Mononuclear cell (primary cell): Measurements from ENCODE around the gene SMAP1. TPM values are rescaled to one million over a fixed set of nuclear protein-coding genes. Genes with fewer than 3 reads are reported as not detected.

Experiments
- H3K27me3 ChIP-seq: 2 replicates; pipeline ENCODE4 v1.6.0; 2011; ENCODE audit warnings: low read length, control low read depth; ENCODE audit not compliant: insufficient read depth
- H3K4me1 ChIP-seq: 2 replicates; pipeline ENCODE4 v1.5.1; 2011; ENCODE audit warnings: mild to moderate bottlenecking, low read length, control low read depth; ENCODE audit not compliant: insufficient read depth
- H3K4me3 ChIP-seq: 2 replicates; pipeline ENCODE4 v1.5.1; 2011; ENCODE audit warnings: mild to moderate bottlenecking, low read length, moderate library complexity
- H3K9me3 ChIP-seq: 2 replicates; pipeline ENCODE4 v1.5.1; 2011; ENCODE audit warnings: low read depth, mild to moderate bottlenecking, control low read depth, low read length
- total RNA-seq: library from RNA; depleted of rRNA; stranded (reverse); fragments of >200 nt; gene quantifications from one replicate; pipeline ENCODE4 v1.2.3, GENCODE V29; 2012

SMAP1 gene
- total RNA-seq, 1 donor = 25.7 TPM

DNA sequence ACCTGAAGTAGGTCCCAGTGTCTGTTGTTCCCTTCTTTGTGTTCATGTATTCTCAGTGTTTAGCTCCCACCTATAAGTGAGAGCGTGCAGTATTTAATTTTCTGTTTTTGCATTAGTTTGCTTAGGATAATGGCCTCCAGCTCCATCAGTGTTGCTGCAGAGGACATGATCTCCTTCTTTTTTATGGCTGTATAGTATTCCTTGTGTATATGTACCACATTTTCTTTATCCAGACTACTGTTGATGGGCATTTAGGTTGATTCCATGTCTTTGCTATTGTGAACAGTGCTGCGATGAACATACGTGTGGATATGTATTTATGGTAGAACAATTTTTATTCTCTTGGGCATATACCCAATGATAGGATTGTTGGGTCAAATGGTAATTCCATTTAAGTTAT, 163.7 kb downstream of the SMAP1 start:
- H3K27me3 ChIP-seq = no peaks in the 10 kb centered on the region
- H3K9me3 ChIP-seq = no peaks in the 10 kb centered on the region
- H3K4me3 ChIP-seq = no peak overlapping the region
- no peaks in the 10 kb centered on the region for H3K4me1 ChIP-seq

DNA sequence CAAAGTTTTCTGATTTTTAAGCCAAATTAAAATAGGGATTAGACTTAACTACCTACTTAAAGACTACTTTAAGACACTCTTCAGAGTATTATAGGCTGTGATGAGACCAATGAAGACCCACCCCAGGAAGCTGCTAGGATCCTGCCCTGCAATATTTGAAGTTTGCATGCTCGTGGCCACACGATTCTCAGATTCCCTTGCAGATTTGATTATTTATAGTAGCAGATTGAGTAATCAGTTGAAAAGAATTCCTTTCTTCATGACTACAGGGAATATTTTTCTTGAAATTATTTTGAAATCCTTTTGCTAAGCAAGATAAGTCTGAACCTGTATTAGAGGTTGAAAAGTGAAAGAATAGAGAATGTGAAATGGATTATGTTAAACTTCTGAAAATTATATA, 166.8 kb downstream of the SMAP1 start:
- Histone ChIP-seq H3K27me3 (no peaks in the 10 kb centered on the region), H3K4me3 (no peak overlapping the region), H3K9me3 (no peaks in the 10 kb centered on the region), H3K4me1 (no peaks in the 10 kb centered on the region)

DNA sequence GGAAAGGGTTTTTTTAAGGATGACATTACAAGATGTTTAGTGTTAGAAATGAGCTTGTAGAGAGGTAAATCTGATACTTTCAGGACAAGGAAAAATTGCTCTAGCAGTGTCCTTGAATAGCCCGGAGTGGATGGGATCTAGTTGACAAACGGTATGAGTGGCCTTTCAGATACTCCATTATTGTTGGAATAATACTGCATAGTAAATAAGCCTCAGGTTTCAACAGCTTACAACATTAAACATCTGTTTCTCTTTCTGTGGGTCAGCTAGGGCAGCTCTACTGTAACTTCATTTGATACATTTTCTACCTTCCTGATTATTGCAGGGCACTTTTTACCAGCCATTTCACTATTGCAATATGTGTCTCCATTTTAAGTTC, 171.2 kb downstream of the SMAP1 start:
- Histone ChIP-seq H3K4me1 (no peaks in the 10 kb centered on the region), H3K9me3 (no peaks in the 10 kb centered on the region), H3K4me3 (no peak overlapping the region), H3K27me3 (no peaks in the 10 kb centered on the region)

DNA sequence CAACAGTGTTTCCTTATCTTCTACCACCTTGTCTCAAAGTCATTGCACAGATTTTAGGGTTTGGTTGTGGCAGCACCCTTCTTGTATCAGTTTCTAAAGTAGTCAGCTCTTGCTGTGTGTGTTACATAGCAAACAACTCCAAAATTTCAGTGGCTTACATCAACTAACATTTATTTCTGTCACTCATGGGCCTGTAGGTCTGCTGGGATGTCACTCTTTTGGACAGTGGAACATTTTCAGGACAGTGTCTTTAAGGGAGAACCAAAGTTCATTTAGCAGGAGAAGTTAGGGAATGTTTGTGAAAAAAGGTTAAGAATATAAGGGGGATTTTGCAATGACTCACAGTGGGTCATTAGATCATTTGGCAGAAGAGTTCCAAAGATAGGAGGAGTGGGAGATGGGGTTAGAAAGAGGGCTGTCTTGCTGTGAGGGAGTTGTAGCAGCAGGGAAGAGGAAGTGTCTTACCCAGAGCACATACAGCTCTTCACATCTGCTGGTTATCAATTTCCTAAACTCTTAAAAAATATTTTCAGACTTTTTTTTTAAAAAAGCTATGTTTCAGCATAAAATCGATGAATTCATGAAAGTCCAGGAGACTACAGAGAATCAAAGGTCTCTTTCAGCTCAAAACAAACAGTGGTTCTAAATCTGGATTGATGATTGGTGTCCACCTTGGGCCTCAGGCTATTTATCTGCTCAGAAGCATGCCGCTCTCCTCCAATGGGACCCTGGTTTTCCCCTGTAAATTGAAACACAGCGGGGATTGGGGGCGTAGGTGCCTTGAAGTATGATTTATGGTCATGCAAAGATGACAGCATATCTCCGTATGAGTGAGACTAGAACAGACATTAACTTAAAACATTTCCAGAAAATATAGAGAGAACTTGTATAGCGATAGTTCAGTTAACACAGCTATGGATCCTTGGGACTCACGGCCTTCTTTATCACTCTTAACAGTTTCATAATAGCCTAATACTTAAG, 171.9 kb downstream of the SMAP1 start:
- Histone ChIP-seq H3K4me1 (no peaks in the 10 kb centered on the region), H3K4me3 (no peak overlapping the region), H3K27me3 (no peaks in the 10 kb centered on the region), H3K9me3 (no peaks in the 10 kb centered on the region)

DNA sequence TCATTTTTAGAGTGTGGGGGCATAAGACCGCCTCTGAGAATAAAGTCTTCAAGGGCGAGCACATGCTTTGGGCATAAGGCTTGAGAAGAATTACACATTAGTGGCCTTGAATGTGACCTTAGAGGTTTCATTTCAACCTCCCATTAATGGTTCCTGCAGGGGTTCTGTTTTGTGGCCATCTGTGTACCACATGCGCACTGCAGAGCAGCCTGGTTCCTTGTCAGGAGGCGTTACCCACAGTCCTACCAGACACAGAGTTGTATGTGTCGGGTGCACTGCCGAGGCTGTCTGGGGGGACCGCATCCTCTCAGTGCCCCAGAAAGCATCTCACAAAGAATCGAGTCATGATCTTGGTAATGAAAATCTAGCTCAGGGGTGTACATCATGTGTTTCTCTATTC, 173.4 kb downstream of the SMAP1 start:
- Histone ChIP-seq H3K4me3 (no peak overlapping the region), H3K4me1 (no peaks in the 10 kb centered on the region), H3K27me3 (no peaks in the 10 kb centered on the region), H3K9me3 (no peaks in the 10 kb centered on the region)

DNA sequence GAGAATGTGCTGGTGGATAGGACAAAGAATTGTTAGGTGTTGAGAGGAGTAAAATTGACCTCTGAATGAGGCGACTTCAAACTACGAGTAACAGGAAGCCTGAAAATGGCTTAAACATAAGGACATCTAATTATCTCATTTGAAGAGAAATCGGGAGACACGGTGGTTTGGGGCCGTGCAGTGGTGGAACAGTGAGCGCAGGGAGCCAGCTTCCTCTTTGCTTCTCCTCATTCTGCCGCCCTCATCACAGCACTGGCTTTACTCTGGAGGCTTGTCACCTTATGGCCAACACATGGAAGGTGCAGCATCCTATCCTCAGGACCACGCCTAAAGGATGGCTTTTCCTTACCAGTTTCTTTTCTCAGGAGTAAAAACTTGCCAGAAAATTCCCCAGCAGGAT, 174.9 kb downstream of the SMAP1 start:
- Histone ChIP-seq H3K4me1 (no peaks in the 10 kb centered on the region), H3K27me3 (no peaks in the 10 kb centered on the region), H3K9me3 (no peaks in the 10 kb centered on the region), H3K4me3 (no peak overlapping the region)

DNA sequence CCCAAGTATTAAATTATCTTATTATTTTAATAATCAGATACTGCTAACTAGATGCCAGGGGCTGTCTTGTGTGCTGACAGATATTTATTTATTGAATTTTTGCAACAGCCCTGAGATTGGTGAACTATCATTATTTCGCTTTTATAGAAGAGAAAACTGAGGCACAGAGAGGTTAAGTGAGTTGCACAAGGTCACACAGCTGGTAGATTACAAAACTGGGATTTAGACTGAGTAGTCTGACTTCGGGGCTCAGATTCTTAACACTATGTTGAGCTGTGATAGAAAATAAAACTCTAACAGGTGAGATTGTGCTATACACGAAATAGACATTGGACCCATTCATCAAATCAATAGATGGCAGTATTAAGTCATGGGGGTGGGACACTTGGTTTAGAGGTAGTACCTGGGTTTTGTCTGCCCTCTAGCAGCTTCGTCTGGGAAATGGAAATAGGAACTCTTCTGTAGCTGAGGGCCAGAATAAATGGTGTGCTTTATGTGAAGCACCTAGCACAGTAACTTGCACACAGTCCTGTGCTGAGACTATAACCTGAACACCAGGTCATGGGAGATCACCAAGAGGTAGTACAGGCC, 175.7 kb downstream of the SMAP1 start:
- H3K9me3 ChIP-seq = no peaks in the 10 kb centered on the region
- H3K27me3 ChIP-seq = no peaks in the 10 kb centered on the region
- no peak overlapping the region for H3K4me3 ChIP-seq
- no peaks in the 10 kb centered on the region for H3K4me1 ChIP-seq

DNA sequence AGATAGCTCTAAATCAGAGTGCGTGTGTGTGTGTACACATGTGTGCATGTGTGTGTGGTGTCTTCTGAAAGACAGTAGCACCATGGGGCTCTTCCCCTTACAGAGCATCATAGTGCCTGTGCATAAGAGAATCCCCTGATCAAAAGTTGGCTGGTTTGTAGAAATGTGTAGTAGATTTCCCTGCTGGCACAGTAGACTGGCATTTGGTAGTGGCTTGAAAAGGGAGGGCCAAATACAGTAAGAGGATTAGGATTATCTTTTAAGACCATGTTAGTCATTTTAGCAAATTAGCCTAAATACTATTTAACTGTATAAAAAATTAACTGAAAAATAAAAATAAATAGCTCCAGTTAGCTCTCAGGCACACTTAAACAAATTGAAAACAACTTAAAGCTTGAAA, 176.6 kb downstream of the SMAP1 start:
- Histone ChIP-seq H3K27me3 (no peaks in the 10 kb centered on the region), H3K4me1 (no peaks in the 10 kb centered on the region), H3K9me3 (no peaks in the 10 kb centered on the region), H3K4me3 (no peak overlapping the region)

DNA sequence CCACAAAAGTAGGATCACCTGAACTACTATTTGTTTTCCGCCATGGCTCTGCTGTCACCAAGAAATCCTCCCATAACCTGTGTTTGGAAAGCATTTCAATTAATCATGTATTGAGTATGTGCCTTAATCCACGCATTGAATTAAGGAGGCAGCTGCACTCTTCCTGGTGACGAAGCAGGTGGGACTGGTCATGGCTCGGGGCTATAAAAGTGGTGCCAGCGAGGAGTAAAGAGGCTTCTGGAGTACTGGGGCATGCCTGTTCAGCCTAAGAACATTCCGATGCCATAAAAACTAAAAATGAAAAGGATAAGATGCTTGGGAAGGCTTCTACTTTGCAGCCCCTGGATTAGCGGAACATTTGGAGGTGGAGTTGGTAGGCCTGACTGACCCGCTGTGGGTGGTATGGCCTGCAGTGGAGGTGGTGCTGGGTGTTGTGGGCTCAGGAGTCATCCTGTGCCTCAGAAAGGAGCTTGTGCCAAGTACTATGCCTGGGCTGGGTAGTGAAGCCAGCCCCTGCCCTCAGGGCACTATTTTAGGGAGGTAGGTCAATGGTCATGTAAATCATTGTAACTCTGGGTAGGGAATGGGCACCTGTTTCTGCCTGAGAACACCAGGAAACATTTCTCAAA, 178.6 kb downstream of the SMAP1 start:
- Histone ChIP-seq H3K27me3 (no peaks in the 10 kb centered on the region), H3K4me3 (no peak overlapping the region), H3K9me3 (no peaks in the 10 kb centered on the region), H3K4me1 (no peaks in the 10 kb centered on the region)

DNA sequence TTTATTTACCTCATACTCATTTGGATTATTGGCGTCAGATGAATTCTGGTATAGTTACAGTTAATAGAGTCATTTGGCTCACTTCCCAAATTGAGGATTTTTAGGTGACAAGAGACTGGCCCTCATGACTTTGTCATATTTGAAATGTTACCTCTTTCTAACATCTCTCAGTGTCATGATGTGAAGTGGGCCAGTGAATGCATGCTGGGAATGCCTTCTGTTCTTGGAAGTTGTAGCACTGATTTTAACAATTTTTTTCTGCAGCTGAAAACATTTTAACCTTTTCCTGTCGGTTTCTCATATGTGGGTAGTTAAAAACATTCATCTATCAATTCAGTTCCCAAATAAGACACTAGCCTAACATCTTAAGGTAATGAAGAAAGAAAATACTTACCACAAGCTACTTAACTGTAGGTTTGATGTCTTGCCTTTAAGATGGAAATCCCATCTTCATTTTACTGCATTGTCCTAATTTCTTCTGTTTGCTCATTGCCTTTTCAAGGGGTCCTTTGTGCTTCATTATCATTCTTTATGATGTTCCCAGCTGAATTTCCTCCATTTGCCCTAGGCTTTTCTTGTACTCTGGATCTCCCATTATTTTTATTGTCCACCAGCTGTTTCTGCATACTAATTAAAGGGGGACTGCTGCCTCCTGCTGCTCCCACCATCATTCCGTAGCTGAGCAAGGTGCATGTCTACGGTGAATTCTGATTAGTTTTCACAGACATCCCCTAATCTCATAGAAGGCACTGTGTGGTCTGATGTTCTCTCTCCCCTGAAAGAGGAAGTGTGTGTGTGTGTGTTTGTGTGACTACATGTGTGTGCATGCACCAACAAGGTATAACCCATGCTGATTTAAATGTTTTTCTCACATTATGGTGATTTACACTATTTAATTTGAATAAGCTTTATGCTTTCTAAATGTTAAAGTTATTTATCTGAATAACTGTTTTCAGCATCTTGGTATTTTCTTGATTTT, 179.7 kb downstream of the SMAP1 start:
- Histone ChIP-seq H3K4me1 (no peaks in the 10 kb centered on the region), H3K9me3 (no peaks in the 10 kb centered on the region), H3K27me3 (no peaks in the 10 kb centered on the region), H3K4me3 (no peak overlapping the region)

DNA sequence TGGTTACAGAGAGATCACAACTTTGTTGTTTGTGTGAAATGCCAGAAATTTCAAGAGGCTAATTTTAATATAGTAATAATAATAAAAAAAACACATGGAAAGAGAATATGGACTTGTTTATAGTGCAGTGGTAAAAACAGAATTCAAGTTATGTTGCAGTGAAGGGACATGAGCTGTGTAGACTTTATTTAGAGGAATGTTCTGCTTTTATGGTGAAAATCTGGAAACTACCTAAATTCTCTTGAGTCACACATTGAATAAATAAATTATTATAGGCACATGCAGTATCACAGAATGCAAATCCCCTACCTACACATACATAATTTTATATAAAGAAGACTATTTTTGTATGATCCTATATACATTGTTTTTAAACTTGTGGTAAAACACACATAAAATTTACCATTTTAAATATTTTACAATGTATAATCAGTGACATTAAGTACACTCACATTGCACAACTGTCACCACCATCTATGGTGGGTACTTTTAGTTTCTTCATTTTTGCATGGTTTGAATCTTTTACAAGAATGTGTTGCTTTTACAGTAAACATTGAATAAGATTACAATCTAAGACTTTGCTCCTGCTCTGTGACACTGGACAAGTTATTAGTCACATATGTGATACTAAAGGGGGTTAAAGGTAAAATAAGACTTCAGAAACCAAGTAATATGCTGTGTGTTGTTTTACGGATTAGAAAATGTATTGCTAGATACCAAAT, 181.8 kb downstream of the SMAP1 start:
- Histone ChIP-seq H3K4me3 (no peak overlapping the region), H3K4me1 (no peaks in the 10 kb centered on the region), H3K9me3 (no peaks in the 10 kb centered on the region), H3K27me3 (no peaks in the 10 kb centered on the region)

DNA sequence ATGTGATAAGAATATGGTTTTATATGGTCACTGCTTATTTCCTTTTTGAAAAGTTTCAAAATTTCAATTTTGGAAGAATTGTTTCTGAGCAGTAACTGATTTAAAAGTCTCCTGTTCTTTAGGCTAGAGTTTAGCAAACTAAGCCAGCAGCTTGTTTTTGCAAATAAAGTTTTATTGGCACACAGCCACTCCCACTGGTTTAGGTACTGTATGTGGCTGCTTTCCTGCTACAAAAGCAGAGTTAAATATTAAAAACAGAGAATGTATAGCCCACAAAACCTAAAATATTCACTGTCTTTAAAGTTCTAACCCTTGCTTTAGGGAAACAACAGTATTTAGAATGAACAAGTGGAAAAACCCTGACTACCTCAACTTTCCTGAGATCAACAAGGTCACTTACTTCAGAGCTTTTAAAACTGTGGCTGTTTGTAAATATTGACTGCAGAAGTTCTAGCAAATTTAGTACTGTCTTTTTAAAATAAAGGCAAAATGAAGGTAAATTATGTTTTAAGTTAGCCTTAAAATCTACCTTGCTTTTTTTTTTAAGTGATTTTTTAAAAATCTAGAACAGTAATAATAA, 185.1 kb downstream of the SMAP1 start:
- Histone ChIP-seq H3K27me3 (no peaks in the 10 kb centered on the region), H3K4me1 (no peaks in the 10 kb centered on the region), H3K9me3 (no peaks in the 10 kb centered on the region), H3K4me3 (no peak overlapping the region)

DNA sequence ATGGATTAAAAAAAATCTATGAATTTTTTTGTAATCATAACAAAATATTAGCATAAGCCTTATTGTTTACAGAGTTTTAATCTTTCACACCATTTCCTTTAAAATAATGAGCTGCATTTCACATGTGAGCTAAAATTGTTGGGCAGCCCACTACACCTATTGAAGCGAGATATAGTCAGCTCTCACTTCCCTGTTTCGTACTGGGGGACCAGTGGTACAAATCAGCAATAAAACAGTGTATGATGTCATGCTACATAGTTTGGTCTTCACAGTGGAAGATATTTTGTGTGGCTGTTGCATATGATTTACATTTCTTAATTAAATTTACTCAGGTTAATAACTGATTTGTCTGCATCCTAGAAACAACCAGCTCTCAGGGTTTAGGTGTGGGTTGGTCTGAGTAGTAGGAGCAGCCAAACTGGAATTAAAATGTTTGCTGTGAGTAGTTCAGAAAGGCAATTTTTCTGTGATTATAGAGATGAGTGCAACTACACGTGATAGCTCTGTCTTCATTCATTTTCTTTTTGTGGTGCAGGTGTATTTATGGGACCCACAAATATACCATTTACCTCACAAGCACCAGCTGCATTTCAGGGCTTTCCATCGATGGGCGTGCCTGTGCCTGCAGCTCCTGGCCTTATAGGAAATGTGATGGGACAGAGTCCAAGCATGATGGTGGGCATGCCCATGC, 189.8 kb downstream of the SMAP1 start:
- Histone ChIP-seq H3K4me1 (no peaks in the 10 kb centered on the region), H3K9me3 (no peaks in the 10 kb centered on the region), H3K4me3 (no peak overlapping the region), H3K27me3 (no peaks in the 10 kb centered on the region)
